Right lung (tissue), 10 donors: ENCODE results near the gene GNG5. TPM values are rescaled to one million over a fixed set of nuclear protein-coding genes. Genes with fewer than 3 reads are reported as not detected.
"Not testable (repeated sequence)": the region's sequence is repeated elsewhere in the genome, so short reads cannot be mapped to it uniquely, and the experiment has no call there.

Source experiments
- DNase-seq, 2 donors: peaks; one replicate each; pipeline ENCODE4 v3.0.0-alpha.2; 2013
- long read RNA-seq, 8 donors: transcript quantifications; one replicate each; lab custom pipeline, GENCODE V29; 2026
- polyA plus RNA-seq, 5 donors: library from polyadenylated mRNA; unstranded; fragments of 120-200 nt; gene quantifications; one replicate each; pipeline versions ENCODE4 v1.2.1 to v1.2.3, GENCODE V29; 2013; ENCODE audit warnings: inconsistent platforms in 1 of 5, low replicate concordance in 1 of 5; ENCODE audit not compliant: insufficient read length in 5 of 5, insufficient read depth in 1 of 5

Gene GNG5
- 100 to 1,000 TPM; 134 to 174 (median 147) TPM for polyA plus RNA-seq
- long read RNA-seq, donor 1, transcript GNG5-201 (3 exons, 920 nt) = major isoform, 262 of 301 reads
- long read RNA-seq, donor 1, partial matches to known transcripts = 31 of 301 reads
- long read RNA-seq, donor 1, other reads (novel, unspliced or antisense) = 5 of 301 reads
- long read RNA-seq, donor 2, transcript GNG5-201 (3 exons, 920 nt) = major isoform, 96 of 96 reads
- long read RNA-seq, donor 2, partial matches to known transcripts = 0 of 96 reads
- long read RNA-seq, donor 2, other reads (novel, unspliced or antisense) = 0 of 96 reads
- long read RNA-seq, donor 3, transcript GNG5-201 (3 exons, 920 nt) = major isoform, 186 of 186 reads
- long read RNA-seq, donor 3, partial matches to known transcripts = 0 of 186 reads
- long read RNA-seq, donor 3, other reads (novel, unspliced or antisense) = 0 of 186 reads
- long read RNA-seq, donor 4, transcript GNG5-201 (3 exons, 920 nt) = major isoform, 109 of 109 reads
- long read RNA-seq, donor 4, partial matches to known transcripts = 0 of 109 reads
- long read RNA-seq, donor 4, other reads (novel, unspliced or antisense) = 0 of 109 reads
- long read RNA-seq, donor 5, transcript GNG5-201 (3 exons, 920 nt) = major isoform, 220 of 230 reads
- long read RNA-seq, donor 5, partial matches to known transcripts = 10 of 230 reads
- long read RNA-seq, donor 5, other reads (novel, unspliced or antisense) = 0 of 230 reads
- long read RNA-seq, donor 6, transcript GNG5-201 (3 exons, 920 nt) = major isoform, 242 of 247 reads
- long read RNA-seq, donor 6, partial matches to known transcripts = 5 of 247 reads
- long read RNA-seq, donor 6, other reads (novel, unspliced or antisense) = 0 of 247 reads
- long read RNA-seq, donor 7, transcript GNG5-201 (3 exons, 920 nt) = major isoform, 112 of 112 reads
- long read RNA-seq, donor 7, partial matches to known transcripts = 0 of 112 reads
- long read RNA-seq, donor 7, other reads (novel, unspliced or antisense) = 0 of 112 reads
- long read RNA-seq, donor 8, transcript GNG5-201 (3 exons, 920 nt) = major isoform, 56 of 56 reads
- long read RNA-seq, donor 8, partial matches to known transcripts = 0 of 56 reads
- long read RNA-seq, donor 8, other reads (novel, unspliced or antisense) = 0 of 56 reads

DNA sequence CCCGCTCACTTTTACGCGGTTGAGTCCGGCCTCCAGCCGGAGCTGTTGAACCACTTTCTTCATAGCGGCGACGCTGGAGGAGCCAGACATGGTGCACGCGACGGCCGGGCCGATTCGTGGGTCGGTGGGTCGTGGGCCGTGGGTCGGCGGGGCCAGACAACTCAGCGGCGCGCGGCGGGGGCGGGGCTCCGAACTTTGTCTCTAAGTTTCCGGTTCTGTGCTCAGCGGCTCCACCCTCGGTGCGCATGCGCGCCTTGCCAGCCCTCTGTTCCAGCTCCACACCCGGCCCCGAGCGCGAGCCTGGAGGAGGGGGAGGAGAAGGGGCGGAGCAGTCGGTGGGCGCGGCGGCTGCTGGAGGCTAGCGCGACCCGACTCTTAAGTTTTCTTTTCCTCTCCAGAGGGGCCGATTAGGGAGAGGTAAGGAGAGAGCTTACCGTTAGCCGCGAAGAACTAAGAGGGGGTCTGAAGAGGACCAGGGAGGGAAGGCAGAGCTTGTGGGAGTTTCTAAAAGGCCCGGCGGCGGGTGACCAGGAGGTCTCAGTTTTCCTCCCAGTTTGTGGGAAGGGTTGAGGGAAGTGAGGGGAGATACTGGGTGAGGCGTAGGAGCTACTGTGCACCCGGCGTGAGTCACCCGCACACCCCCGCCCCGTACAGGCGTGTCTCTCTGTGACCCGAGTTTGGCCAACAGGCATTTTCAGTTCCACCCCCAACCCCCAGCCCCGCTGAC, at the start of gene GNG5, which contains the start of gene SPATA1:
GNG5 (minus strand) TSS at position 580 of the 727 bp plus-strand sequence; CDS start at position 90, 490 bp downstream.
SPATA1 (plus strand) TSS at position 385 of the 727 bp plus-strand sequence. CDS start 9,974 bp downstream, outside the sequence.
- DNase-seq = peak; percentile 98

DNA sequence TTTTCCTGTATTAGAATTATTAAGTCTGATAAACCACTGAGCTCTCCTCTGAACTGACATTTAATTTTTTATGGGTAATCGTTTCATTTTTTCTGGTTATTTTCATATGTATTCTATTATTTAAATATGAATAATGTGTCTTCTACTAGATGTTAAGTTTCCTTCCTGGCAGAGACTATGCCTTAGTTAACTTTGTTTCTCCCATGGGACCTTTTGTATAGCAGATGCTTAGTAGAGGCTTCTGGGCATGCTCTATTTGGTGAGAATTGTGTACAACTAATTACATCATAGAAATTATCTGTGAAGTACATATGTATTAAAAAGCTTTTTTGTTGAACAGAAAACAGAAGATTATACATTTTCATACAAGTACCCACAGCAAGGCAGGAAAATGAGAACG, 44.4 kb upstream of the GNG5 start:
- DNase-seq = no peak

GRCh38 chr1:84541679-84542078, 35.3 kb upstream of the GNG5 start:
- DNase-seq = no peak

DNA sequence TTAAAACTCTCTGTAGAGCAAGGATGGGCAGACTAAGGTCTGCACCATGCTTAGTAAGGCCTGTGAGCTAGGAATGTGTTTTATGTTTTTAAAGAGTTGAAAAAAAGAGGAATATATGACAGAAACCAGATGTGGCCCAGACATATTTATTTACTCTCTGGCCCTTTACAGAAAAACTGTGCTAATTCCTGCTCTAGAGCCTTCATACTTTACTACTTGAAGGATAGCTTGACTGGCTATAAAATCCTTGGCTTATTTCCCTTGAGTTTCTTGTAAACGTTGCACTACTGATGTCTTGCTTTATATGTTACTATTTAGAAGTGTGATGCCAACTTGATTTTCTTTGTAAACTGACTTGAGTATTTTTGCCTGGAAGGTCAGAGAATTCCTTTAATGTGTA, 34.4 kb upstream of the GNG5 start:
- no peak for DNase-seq

- DNase-seq = no peak
Observed at GRCh38 chr1:84539972-84540371, 33.6 kb upstream of the GNG5 start.

GRCh38 chr1:84538599-84538998, 32.2 kb upstream of the GNG5 start:
- no peak for DNase-seq

- no peak for DNase-seq
Observed at GRCh38 chr1:84525779-84526178, 19.4 kb upstream of the GNG5 start.

DNA sequence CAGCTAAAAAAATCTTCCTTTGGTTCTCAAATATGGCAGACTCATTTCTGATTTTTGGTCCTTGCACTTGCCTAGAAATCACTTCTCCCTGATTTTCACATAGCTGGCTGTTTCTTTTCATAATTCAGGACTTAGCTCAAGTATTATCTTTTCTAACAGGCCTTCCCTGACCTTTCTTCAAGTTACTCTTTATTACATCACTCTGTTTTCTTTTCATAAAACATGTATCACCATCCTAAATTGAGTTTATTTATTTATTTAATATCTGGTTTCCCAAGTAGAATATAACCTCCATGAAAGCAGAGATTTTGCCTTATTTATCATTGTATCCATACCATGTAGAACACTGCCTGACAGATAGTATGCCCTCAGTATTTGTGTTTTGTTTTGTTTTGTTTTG, 18.2 kb upstream of the GNG5 start:
- no peak for DNase-seq

GRCh38 chr1:84510668-84511067, 4.3 kb upstream of the GNG5 start:
- no peak for DNase-seq

DNA sequence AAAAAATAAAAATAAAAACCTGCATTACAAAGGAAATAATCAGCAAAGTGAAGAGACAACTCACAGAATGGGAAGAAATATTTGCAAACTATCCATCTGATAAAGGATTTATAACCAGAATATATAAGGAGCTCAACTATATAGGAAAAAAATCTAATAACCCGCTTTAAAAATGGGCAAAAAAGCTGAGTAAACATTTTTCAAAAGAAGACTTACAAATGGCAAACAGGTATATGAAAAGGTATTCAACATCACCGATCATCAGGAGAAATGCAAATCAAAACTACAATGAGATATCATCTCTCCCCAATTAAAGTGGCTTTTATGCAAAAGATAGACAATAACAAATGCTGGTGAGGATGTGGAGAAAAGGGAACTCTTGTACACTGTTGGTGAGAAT, 3.8 kb upstream of the GNG5 start:
- DNase-seq = no peak

DNA sequence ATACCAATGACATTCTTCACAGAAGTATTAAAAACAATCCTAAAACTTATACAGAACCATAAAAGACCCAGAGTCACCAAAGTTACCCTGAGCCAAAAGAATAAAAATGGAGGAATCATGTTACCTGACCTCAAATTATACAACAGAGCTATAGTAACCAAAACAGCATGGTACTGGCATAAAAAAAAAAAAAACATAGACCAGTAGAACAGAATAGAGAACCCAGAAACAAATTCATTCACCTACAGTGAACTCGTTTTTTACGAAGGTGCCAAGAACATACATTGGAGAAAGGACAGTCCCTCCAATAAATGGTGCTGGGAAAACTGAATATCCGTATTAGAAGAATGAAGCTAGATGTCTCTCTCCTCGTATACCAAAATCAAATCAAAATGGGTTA, 2.6 kb upstream of the GNG5 start:
- DNase-seq = no peak

DNA sequence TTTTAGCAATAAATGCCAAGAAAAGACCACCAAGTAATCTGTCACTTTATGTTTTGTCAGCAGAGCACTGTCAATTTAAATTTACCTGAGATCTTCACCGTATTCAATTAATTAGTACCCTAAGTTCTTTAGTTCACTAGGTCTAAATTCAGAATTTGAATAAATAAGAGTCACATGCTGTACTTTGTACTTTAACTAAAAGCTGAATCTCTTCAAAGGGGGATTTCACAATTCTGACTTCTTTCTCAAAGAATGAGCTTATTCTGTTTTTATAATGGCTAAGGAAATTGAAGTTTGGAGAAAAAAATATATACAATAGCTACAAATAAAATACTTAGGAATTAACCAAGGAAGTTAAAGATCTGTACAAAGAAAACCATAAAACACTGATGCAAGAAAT, 2.1 kb upstream of the GNG5 start:
- DNase-seq = no peak

DNA sequence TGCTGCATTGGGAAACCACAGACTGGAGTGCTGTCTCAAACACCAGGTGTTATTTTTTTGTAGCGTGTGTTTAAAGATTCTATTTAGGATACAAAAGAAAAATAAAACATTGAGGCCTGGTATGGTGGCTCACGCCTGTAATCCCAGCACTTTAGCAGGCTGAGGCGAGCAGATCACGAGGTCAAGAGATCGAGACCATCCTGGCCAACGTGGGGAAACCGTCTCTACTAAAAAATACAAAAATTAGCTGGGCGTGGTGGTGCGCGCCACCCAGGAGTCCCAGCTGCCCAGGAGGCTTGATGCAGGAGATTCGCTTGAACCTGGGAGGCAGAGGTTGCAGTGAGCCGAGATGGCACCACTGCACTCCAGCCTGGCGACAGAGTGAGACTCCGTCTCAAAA, 1.5 kb upstream of the GNG5 start:
- DNase-seq = not testable (repeated sequence)

DNA sequence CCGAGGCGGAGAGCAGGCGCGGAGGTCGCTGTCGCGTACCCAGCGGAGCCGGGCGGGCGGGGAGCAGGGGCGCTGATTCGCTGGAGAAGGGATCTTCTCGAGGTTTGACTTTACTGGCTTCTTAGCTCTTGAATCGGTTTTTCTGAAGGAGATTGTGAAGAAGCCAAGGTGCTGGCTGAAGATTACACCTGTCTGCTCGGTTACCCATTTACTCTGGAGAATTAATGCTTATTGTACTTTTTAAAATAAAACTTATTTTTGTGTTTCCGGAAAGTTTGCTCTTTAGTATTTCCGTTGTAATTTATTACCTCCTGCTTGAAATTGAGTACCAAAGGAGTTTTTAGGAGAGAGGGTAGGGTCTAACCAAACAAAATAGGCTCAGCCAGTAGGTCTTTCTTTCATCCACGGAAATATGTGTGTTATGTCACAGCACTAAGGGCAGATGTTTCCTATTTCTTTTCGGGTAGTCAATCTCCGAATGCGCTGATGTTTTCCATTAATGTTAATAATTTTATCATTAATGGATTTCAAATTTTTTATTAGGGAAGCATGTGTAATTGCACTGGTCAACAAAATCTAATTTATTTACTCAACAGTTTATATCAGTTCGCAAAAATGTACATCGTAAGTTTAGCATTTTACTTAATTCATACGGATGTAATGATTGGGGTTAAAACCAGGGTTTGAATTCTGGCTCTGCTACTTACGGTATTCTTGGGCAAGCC, 510 bp upstream of the GNG5 start:
- peak in 1 of 2 donors; percentile 8 for DNase-seq

DNA sequence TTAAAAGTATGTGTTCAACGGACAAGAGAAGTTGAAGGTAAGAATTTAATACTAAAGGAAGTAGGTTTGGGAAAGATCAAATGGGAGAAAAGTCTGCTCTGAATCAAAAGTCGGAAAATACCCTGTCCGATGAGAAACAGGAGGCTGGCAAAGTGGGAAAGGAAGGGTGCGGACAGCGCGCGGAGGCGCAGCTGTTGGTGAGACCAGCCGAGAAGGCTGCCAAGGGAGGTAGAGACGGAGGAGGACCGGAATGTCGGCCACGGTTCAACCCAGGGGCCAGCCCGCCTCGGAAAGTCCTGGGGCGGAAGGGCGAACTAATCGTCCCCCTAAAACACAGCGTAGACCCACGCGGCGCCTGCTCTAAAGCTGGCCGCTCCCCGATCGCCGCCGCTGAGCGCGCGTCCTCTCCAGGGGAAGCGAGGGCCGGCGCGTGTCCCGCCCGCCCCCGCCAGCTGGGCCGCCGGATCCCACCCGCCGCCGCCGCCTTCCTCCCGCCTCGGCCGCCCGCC, 834 bp downstream of the GNG5 start:
- no peak for DNase-seq

GRCh38 chr1:84504580-84505492, 1.5 kb downstream of the GNG5 start:
- peak in 1 of 2 donors; percentile 16 for DNase-seq

- no peak for DNase-seq
Observed at GRCh38 chr1:84502927-84503326, 3.5 kb downstream of the GNG5 start.

GRCh38 chr1:84497631-84498275, 8.6 kb downstream of the GNG5 start:
- no peak for DNase-seq

DNA sequence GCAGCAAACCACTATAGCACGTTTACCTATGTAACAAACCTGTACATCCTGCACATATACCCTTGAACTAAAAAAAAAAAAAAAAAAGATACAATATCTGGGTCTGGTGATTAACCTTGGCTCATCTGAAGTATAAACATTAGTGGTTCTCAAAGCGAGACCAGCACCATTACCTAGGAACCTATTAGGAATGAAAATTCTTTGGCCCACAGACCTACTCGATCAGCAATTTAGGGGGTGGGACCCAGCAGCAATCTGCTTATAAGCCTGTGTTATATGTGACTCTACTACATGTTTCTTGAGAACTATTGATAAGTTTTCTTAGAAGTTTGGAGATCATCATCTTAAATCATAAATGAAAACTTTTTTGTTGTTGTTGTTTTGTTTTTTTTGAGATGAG, 9.9 kb downstream of the GNG5 start:
- no peak for DNase-seq
